IMR-90 (cell line): ENCODE data around the gene SPAG16.

Source experiments
- CEBPB ChIP-seq: IDR thresholded peaks from 2 replicates; pipeline ENCODE4 v1.6.1; 2012; ENCODE audit warnings: low read depth, low read length, improper control_type of control experiment
- CHD1 ChIP-seq: IDR thresholded peaks from 2 replicates; pipeline ENCODE4 v1.6.1; 2012; ENCODE audit warnings: low read depth, low read length, improper control_type of control experiment
- CTCF ChIP-seq: conservative IDR thresholded peaks from 2 replicates; pipeline ENCODE4 v1.5.1; 2012; ENCODE audit warnings: mild to moderate bottlenecking, low read depth, low read length, improper control_type of control experiment
- FOS ChIP-seq: fragments of 150-350 bp; IDR thresholded peaks from 2 replicates; pipeline ENCODE4 v1.6.1; 2016; ENCODE audit warnings: low read depth, low read length
- MAZ ChIP-seq: IDR thresholded peaks from 2 replicates; pipeline ENCODE4 v1.6.1; 2012; ENCODE audit warnings: low read depth, mild to moderate bottlenecking, low read length, improper control_type of control experiment, moderate library complexity, borderline replicate concordance
- MXI1 ChIP-seq: IDR thresholded peaks from 2 replicates; pipeline ENCODE4 v1.6.1; 2012; ENCODE audit warnings: low read depth, mild to moderate bottlenecking, low read length, moderate library complexity, borderline replicate concordance
- POLR2A ChIP-seq: IDR thresholded peaks from 2 replicates; pipeline ENCODE4 v1.6.1; 2012; ENCODE audit warnings: mild to moderate bottlenecking, low read depth, low read length
- RAD21 ChIP-seq: IDR thresholded peaks from 2 replicates; pipeline ENCODE4 v1.6.1; 2012; ENCODE audit warnings: low read length, improper control_type of control experiment
- SMC3 ChIP-seq: fragments of 150-350 bp; IDR thresholded peaks from 2 replicates; pipeline ENCODE4 v1.6.1; 2016; ENCODE audit warnings: low read depth, mild to moderate bottlenecking, antibody characterized with exemption, low read length, moderate library complexity
- TF ChIP-seq, protein P1 (sequence below): fragments of 150-350 bp; IDR thresholded peaks from 2 replicates; pipeline ENCODE4 v1.6.1; 2017; ENCODE audit warnings: mild to moderate bottlenecking, antibody characterized with exemption, low read length, low read depth

- TF ChIP-seq CTCF (no peak), RAD21 (no peak), CEBPB (no peak), POLR2A (no peak), MAZ (no peak), MXI1 (no peak), CHD1 (no peak), FOS (no peak), SMC3 (no peak)
- TF ChIP-seq, protein P1, sequence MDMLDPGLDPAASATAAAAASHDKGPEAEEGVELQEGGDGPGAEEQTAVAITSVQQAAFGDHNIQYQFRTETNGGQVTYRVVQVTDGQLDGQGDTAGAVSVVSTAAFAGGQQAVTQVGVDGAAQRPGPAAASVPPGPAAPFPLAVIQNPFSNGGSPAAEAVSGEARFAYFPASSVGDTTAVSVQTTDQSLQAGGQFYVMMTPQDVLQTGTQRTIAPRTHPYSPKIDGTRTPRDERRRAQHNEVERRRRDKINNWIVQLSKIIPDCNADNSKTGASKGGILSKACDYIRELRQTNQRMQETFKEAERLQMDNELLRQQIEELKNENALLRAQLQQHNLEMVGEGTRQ: no peak
These were observed 145.3 kb downstream of the SPAG16 start for GRCh38 chr2:213429516-213429915.
